ENCODE results near the gene FAM110A.

- TF ChIP-seq, protein P1, sequence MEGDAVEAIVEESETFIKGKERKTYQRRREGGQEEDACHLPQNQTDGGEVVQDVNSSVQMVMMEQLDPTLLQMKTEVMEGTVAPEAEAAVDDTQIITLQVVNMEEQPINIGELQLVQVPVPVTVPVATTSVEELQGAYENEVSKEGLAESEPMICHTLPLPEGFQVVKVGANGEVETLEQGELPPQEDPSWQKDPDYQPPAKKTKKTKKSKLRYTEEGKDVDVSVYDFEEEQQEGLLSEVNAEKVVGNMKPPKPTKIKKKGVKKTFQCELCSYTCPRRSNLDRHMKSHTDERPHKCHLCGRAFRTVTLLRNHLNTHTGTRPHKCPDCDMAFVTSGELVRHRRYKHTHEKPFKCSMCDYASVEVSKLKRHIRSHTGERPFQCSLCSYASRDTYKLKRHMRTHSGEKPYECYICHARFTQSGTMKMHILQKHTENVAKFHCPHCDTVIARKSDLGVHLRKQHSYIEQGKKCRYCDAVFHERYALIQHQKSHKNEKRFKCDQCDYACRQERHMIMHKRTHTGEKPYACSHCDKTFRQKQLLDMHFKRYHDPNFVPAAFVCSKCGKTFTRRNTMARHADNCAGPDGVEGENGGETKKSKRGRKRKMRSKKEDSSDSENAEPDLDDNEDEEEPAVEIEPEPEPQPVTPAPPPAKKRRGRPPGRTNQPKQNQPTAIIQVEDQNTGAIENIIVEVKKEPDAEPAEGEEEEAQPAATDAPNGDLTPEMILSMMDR (IDR thresholded peaks at IDR 0.05): no peak
- TF ChIP-seq POLR2A (IDR thresholded peaks at IDR 0.05): no peak
These were observed 47.7 kb downstream of the FAM110A start for GRCh38 chr20:881051-881782.

Data from body of pancreas (tissue), 4 donors.